HG03520 (cell line): ENCODE results near the gene KANK4.

Experiments used
- ATAC-seq: cut with Tn5 transposase; IDR thresholded peaks from one replicate; pipeline ENCODE4 v1.9.1; 2021; ENCODE audit warnings: mild to moderate bottlenecking, moderate library complexity; ENCODE audit not compliant: unreplicated experiment

The KANK4 gene

GRCh38 chr1:62307895-62308492 lies 11.2 kb downstream of the KANK4 start:
- ATAC-seq, result no peak

- no peak for ATAC-seq
Observed at GRCh38 chr1:62307446-62307845, 11.8 kb downstream of the KANK4 start.

- no peak for ATAC-seq
Observed at GRCh38 chr1:62306065-62306464, 13.2 kb downstream of the KANK4 start.

- no peak for ATAC-seq
Observed at GRCh38 chr1:62304975-62305374, 14.3 kb downstream of the KANK4 start.

- no peak for ATAC-seq
Observed at GRCh38 chr1:62304515-62304914, 14.7 kb downstream of the KANK4 start.

- no peak for ATAC-seq
Observed at GRCh38 chr1:62301726-62302390, 17.4 kb downstream of the KANK4 start.

GRCh38 chr1:62299426-62300200 lies 19.6 kb downstream of the KANK4 start:
- no peak for ATAC-seq

- no peak for ATAC-seq
Observed at GRCh38 chr1:62295921-62296491, 23.2 kb downstream of the KANK4 start.

- ATAC-seq, result no peak
Observed at GRCh38 chr1:62294261-62294660, 25.0 kb downstream of the KANK4 start.

- ATAC-seq, result no peak
Observed at GRCh38 chr1:62288662-62289061, 30.6 kb downstream of the KANK4 start.

GRCh38 chr1:62288224-62288623 lies 31.0 kb downstream of the KANK4 start:
- ATAC-seq, result no peak

GRCh38 chr1:62286786-62287224 lies 32.4 kb downstream of the KANK4 start:
- no peak for ATAC-seq

- ATAC-seq, result no peak
Observed at GRCh38 chr1:62285984-62286785, 33.0 kb downstream of the KANK4 start.

GRCh38 chr1:62285440-62285839 lies 33.8 kb downstream of the KANK4 start:
- ATAC-seq, result no peak

GRCh38 chr1:62283986-62284385 lies 35.2 kb downstream of the KANK4 start:
- no peak for ATAC-seq

GRCh38 chr1:62282909-62283755 lies 36.1 kb downstream of the KANK4 start:
- ATAC-seq, result no peak

GRCh38 chr1:62281922-62282555 lies 37.2 kb downstream of the KANK4 start:
- no peak for ATAC-seq

GRCh38 chr1:62280960-62281465 lies 38.2 kb downstream of the KANK4 start:
- ATAC-seq, result no peak

- no peak for ATAC-seq
Observed at GRCh38 chr1:62280150-62280549, 39.1 kb downstream of the KANK4 start.
